Stimulated activated CD8-positive, alpha-beta memory T cell treated with anti-CD3 and anti-CD28 coated beads, Interleukin-15, amount 100 ng/mL, for 4 hours (primary cell): ENCODE data around the gene SLC25A38.
"Not testable (repeated sequence)": the region's sequence is repeated elsewhere in the genome, so short reads cannot be mapped to it uniquely, and the experiment has no call there.

Experiments
- DNase-seq, 2 donors: peaks; one replicate each; pipeline ENCODE4 v3.0.0-alpha.2; 2020; ENCODE audit warnings: low read depth in 2 of 2

The SLC25A38 gene

DNA sequence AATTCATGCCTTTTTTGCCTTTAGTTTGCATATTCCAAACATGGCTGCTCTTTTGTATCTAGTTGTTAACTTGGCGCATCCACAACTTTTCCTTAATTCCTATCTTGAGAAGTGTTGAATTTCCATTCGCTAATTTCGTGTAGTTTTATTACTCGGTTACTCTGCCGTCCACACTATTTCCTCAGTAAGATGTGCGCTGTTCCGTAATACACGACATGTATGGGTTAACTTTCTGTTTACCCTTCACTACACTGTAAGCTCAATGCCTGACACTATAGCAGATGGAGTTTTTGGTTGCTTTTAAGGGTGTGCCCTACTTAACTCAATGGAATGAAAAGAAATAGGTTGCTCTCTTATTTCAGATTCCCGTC lies 24.1 kb downstream of the SLC25A38 start:
- no peak for DNase-seq

GRCh38 chr3:39407773-39408492 lies 24.8 kb downstream of the SLC25A38 start:
- no peak for DNase-seq

DNA sequence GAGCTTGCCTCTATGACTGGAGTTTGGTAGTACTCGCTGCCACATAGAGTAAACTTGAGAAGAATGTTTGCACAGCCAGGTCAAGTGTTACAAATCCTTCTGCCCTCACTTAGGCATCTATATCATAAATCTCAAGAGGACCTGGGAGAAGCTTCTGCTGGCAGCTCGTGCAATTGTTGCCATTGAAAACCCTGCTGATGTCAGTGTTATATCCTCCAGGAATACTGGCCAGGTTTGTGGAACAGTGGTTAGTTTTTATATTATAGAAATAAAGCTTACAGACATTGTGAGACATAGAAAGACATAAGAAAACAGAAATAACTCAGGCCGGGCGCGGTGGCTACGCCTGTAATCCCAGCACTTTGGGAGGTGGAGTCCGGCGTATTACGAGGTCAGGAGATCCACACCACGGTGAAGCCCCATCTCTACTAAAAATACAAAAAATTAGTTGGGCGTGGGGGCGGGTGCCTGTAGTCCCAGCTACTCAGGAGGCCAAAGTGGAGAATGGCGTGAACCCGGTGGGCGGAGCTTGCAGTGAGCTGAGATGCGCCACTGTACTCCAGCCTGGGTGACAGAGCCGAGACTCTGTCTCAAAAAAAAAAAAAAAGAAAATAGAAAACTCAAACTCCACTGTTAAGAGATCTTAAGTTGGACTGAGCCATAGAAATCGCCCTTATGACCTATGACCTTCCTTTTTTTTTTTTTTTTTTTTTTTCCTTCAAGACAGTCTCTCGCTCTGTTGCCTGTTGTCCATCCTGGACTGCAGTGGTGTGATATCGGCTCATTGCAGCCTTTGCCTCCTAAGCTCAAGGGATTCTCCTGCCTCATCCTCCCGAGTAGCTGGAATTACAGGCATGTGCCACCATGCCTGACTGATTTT lies 25.6 kb downstream of the SLC25A38 start:
- no peak for DNase-seq

DNA sequence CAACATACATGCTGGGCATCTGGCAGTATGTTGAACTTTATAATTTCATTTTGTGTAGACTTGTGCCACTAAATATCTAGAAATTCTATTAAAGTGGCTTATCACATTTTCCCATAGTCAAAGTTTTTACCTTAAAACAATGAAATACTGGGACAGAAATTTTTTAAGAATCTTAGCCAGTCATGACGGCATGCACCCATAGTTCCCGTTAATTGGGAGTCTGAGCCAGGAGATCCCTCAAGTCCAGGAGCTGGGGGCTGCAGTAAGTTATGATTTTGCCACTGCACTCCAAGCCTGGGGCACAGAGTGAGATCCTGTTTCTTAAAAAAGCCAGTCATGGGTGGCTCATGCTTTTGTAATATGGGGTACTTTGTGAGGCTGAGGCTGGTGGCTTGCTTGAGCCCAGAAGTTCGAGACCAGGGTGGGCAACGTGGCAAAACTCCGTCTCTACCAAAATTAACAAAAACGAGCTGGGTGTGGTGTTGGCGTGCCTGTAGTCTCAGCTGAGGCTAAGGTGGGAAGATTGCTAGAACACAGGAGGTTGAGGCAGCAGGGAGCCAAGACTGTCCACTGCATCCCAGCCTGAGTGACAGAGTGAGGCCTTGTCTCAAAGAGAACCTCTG lies 26.5 kb downstream of the SLC25A38 start:
- DNase-seq: no peak

GRCh38 chr3:39410893-39411292 lies 27.7 kb downstream of the SLC25A38 start:
- no peak for DNase-seq

DNA sequence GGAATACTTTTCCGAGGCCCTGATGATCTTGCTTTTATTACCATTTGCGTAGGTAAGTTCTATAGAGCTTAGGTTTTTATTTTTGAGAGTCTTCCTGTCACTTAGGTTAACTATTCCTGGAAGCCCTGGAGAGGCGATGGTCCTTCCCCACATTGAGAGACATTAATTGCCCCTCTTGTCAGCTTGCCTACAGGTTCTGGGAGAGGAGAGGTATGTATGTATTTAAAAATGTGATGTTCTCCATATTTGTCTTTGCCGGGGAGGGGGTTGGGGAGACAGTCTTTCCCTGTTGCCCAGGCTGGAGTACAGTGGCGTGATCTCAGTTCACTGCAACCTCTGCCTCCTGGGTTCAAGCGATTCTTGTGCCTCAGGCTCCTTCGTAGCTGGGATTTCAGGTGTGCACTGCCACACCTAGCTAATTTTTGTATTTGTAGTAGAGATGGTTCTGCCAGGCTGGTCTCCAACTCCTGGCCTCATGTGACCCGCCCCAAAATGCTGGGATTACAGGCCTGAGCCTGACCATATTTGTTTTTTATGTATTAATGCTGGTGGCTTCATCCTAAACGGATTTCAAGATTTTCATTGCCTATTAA lies 29.6 kb downstream of the SLC25A38 start:
- DNase-seq: no peak

DNA sequence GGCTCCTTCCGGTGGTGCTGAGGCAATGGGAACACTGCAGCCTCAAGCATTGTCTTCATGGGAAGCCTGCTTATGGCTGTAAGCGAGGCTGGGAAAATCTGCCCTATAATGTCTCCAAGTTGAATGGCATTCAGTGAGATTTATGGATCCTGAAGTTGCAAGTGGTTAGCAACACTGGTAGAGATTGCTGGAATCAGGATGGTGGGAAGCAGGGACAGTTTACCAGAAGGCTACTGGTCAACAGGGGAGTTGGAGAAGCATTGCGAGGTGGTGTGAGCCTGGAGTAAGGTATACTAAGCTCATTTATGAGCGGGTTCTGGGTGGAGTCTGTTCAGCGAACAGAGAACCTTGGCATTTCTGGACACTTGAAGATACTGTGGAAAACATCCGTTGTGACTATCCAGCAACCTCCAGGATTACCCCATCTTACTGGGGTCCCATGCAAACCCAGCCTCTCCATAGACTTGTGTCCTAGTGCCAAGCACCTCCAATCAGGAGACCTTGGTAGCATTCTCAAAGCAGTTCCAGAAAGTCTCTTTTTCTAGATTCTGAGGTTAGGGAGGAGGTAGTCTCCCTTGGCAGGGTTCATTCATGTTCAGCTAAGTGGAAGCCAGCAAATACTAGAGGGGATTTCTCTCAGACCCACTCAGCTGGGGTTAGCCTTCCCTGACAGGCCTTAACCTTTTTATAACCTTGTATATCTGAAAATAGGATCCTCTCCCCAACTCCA lies 30.7 kb downstream of the SLC25A38 start:
- no peak for DNase-seq

- no peak for DNase-seq
Observed at GRCh38 chr3:39414421-39414907, 31.3 kb downstream of the SLC25A38 start.

- DNase-seq: not testable (repeated sequence)
Observed at GRCh38 chr3:39415302-39415701, 32.1 kb downstream of the SLC25A38 start.

DNA sequence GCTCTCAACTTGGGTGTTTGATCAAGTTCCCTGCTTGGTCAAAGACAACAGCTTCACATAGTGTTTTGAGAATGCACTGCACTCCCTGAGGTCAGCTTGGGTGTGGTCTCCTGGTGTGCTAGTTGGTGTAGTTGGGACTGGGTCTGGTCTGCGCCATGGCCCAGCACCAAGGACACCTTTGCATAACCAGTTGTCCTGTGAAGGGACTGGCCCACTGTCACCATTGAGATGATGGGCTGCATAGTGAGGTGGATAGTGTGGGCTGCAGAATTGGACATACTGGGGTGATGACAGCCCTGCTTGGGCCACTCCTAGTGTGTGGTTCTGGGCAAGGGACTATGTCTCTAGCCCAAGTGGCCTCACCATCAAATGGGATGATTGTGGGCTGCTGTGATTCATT lies 32.8 kb downstream of the SLC25A38 start:
- no peak for DNase-seq

DNA sequence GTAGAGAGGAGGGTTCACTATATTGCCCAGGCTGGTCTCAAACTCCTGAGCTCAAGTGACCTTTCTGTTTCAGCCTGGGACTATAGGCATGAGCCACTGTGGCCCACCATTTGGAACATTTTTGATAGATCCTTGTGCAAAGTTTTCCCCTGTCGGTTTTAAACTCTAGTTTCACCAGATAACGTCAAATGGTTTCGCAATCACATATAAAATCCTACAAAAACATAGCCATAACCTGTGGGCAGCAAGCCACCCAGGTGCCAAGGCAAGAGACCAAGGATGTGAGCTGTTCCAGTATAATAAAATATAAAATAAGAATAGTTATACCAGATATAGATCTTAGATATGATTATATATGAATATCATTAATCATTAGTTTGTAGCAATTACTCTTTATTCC lies 33.8 kb downstream of the SLC25A38 start:
- DNase-seq: not testable (repeated sequence)

- not testable (repeated sequence) for DNase-seq
Observed at GRCh38 chr3:39418556-39419225, 35.5 kb downstream of the SLC25A38 start.

DNA sequence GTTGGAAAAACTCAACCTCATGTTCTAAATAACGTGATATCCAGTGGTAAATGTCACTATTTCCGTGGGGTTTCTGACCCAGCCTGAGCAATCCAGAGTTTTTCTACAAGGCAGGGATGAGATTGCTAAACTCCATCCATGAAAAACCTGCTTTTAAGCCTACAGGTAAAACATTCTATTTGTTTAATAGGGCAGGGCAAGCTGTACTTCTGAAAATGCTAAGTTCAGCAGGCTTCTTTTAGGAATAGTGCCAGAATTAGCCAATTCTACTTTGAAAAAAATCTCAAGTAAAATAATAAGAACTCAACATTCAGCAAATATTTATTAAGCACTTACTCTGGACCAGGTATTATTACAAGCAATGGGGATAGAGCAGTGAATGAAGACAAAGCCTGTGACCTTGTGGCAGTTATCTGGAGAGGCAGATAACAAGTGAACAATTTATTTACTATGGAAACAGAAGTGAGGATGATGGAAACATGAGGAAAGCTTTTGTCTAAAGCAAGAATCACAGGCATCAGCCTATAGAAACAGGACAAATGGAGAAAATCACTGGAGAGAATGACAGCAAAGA lies 36.7 kb downstream of the SLC25A38 start:
- DNase-seq: no peak

DNA sequence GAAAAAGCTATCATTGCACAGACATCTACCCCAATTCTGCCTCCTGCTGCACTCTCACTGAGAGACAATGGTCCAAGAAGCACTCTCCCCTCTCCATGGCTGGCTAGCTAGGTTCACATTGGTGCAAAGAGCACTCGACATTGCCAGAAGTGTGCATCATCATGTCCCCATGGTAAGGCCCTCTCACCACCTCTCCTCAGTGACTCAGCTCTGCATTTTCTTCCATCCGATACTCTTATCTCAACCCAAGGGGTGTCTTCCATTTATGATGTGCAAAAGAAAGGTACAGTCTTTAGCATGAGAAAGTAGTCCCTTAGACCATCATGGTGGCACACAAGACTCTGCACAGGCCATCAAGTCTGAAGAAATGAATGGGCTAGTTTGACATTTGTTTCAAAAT lies 37.4 kb downstream of the SLC25A38 start:
- DNase-seq: no peak

GRCh38 chr3:39423436-39423970 lies 40.3 kb downstream of the SLC25A38 start:
- no peak for DNase-seq

GRCh38 chr3:39426312-39426711 lies 43.1 kb downstream of the SLC25A38 start:
- no peak for DNase-seq

- DNase-seq: no peak
Observed at GRCh38 chr3:39427506-39427905, 44.3 kb downstream of the SLC25A38 start.

GRCh38 chr3:39428745-39429201 lies 45.6 kb downstream of the SLC25A38 start:
- no peak for DNase-seq

GRCh38 chr3:39429466-39429865 lies 46.3 kb downstream of the SLC25A38 start:
- DNase-seq: no peak

- no peak for DNase-seq
Observed at GRCh38 chr3:39432342-39432741, 49.2 kb downstream of the SLC25A38 start.
